Measurements from ENCODE around the gene CHAC1.

The CHAC1 gene

GRCh38 chr15:40952901-40953712 lies at the start of gene CHAC1:
Gene CHAC1, plus strand, starts transcription at chr15:40953471. Its CDS starts 113 bp downstream, at chr15:40953584.
- peak; percentile 96 for DNase-seq

- DNase-seq, result no peak
Measured at GRCh38 chr15:40904552-40905201, 48.6 kb upstream of the CHAC1 start.

GRCh38 chr15:40906091-40906990 lies 46.9 kb upstream of the CHAC1 start:
- peak; percentile 73 to 74 for DNase-seq

- peak; percentile 32 to 38 for DNase-seq
Measured at GRCh38 chr15:40906991-40907802, 46.1 kb upstream of the CHAC1 start.

- DNase-seq, result no peak
Measured at GRCh38 chr15:40908095-40908494, 45.2 kb upstream of the CHAC1 start.

GRCh38 chr15:40909662-40910630 lies 43.3 kb upstream of the CHAC1 start:
- no peak for DNase-seq

GRCh38 chr15:40911141-40911540 lies 42.1 kb upstream of the CHAC1 start:
- no peak for DNase-seq

- no peak for DNase-seq
Measured at GRCh38 chr15:40911693-40912092, 41.6 kb upstream of the CHAC1 start.

- no peak for DNase-seq
Measured at GRCh38 chr15:40912478-40912877, 40.8 kb upstream of the CHAC1 start.

- no peak for DNase-seq
Measured at GRCh38 chr15:40914013-40914412, 39.3 kb upstream of the CHAC1 start.

GRCh38 chr15:40914486-40914885 lies 38.8 kb upstream of the CHAC1 start:
- no peak for DNase-seq

- DNase-seq, result no peak
Measured at GRCh38 chr15:40915116-40915661, 38.1 kb upstream of the CHAC1 start.

GRCh38 chr15:40915679-40916078 lies 37.6 kb upstream of the CHAC1 start:
- no peak for DNase-seq

- DNase-seq, result no peak
Measured at GRCh38 chr15:40917585-40917984, 35.7 kb upstream of the CHAC1 start.

GRCh38 chr15:40918146-40918798 lies 35.0 kb upstream of the CHAC1 start:
- no peak for DNase-seq

GRCh38 chr15:40918799-40919392 lies 34.4 kb upstream of the CHAC1 start:
- DNase-seq, result no peak

GRCh38 chr15:40921949-40922607 lies 31.2 kb upstream of the CHAC1 start:
- no peak for DNase-seq

GRCh38 chr15:40922608-40923005 lies 30.7 kb upstream of the CHAC1 start:
- DNase-seq, result no peak

- DNase-seq, result no peak
Measured at GRCh38 chr15:40923551-40923950, 29.7 kb upstream of the CHAC1 start.
